HG03520 (cell line): ENCODE results near the gene UBAC1.
"Not testable (repeated sequence)": the region's sequence is repeated elsewhere in the genome, so short reads cannot be mapped to it uniquely, and the experiment has no call there.

Experiments
- ATAC-seq: cut with Tn5 transposase; IDR thresholded peaks from one replicate; pipeline ENCODE4 v1.9.1; 2021; ENCODE audit warnings: mild to moderate bottlenecking, moderate library complexity; ENCODE audit not compliant: unreplicated experiment

Gene UBAC1

DNA sequence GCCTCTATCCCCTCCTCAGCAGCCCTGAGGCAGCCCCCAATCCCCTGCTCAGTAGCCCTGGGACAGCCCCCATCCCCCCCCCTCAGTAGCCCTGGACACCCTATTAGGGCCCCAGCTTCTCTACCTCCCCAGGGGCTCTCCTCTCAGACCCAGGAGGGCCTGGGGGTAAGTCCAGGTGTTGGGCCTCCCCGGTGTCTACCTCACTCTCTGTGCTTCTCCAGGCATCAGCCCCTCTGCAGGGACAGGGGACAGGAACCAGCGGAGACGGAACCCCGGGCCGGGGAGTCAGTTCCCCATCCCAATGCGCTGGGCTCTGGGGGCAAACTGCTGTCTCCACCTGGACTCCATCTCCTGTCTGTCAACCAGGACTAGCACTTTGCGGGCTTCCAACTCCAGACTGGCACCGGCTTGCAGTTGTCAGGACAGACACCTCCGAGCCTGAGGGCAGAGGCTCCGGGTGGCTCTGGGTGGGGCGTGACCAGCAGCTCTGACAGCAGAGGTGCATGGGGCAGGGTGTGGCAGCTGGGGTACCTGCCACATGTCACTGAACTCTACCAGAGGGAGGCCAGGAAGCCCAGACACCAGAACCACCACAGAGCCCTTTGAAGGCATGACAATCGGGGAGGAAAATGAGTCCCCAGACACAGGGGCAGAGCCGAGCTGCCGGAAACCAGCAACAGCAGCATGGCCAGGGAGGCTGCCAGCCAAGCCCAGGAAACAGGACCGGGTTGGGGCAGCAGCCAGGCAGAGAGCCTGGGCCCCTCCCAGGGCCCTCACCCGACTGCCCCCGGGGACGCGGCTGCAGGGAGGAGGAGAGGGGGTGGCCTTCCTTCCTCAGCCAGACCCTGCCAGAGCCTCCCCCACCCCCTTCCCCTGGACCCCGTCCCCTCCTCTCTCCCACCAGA lies 17.7 kb upstream of the UBAC1 start:
- ATAC-seq: no peak

DNA sequence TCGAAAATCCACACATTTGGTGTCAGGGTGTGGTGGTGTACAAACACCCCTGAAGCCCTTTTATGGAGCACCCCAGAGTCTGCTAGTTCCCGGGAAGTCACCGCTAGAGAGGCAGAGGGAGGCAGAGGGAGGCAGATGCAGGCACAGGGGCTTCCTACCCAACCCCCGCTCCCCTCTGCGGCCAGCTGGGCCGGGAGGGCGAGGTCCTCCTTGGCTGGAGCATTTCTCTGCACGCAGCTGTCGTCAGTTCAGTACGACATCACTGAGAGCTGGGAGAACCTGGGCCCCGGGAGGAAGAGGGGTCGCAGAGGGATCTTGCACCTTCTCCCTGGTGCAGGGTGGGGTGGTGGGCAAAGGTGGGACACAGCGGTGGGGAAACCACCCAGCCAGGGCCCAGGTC lies 15.8 kb upstream of the UBAC1 start:
- no peak for ATAC-seq

DNA sequence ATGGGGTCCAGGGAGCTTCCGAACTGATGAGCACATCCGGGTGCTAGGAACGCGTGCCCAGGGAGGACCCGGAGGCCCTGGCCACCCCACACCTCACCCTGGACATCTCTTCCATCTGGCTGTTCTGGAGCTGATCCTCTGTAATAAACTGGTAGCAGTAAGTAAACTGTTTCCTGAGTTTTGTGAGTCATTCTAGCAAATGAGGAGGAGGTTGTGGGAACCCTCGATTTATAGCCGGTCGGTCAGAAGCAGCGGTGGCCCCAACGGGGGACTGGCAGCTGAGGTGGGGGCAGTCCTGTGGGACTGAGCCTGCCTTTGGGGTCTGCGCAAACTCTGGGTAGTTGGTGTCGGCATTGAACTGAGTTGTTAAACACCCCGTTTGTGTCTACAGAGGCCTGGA lies 15.4 kb upstream of the UBAC1 start:
- no peak for ATAC-seq

DNA sequence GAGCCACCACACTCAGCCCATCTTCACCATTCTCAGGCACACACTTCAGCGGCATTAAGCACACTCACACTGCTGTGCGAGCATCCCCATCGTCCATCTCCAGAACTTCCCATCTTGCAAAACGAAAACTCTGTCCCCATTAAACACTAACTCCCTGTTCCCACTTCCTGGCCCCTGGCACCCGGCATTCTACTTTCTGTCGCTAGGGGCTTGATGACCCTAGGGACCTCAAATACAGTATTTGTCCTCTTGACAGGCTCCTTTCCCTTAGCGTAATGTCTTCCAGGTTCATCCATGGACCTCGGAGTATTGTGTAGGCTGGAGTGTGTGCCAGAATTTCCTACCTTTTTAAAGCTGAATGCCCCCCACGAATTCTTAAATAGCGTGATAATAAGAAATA lies 14.7 kb upstream of the UBAC1 start:
- ATAC-seq: no peak

DNA sequence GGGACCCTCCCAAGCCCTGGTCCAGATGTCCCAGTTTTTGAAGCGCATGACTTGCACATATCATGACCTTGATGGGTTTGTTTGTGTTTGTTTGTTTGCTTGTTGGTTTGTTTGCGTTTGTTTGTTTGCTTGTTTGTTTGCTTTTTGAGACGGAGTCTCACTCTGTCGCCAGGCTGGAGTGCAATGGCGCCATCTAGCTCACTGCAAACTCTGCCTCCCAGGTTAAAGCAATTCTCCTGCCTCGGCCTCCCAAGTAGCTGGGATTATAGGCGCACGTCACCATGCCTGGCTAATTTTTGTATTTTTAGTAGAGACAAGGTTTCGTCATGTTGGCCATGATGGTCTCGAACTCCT lies 13.0 kb upstream of the UBAC1 start:
- ATAC-seq: no peak

DNA sequence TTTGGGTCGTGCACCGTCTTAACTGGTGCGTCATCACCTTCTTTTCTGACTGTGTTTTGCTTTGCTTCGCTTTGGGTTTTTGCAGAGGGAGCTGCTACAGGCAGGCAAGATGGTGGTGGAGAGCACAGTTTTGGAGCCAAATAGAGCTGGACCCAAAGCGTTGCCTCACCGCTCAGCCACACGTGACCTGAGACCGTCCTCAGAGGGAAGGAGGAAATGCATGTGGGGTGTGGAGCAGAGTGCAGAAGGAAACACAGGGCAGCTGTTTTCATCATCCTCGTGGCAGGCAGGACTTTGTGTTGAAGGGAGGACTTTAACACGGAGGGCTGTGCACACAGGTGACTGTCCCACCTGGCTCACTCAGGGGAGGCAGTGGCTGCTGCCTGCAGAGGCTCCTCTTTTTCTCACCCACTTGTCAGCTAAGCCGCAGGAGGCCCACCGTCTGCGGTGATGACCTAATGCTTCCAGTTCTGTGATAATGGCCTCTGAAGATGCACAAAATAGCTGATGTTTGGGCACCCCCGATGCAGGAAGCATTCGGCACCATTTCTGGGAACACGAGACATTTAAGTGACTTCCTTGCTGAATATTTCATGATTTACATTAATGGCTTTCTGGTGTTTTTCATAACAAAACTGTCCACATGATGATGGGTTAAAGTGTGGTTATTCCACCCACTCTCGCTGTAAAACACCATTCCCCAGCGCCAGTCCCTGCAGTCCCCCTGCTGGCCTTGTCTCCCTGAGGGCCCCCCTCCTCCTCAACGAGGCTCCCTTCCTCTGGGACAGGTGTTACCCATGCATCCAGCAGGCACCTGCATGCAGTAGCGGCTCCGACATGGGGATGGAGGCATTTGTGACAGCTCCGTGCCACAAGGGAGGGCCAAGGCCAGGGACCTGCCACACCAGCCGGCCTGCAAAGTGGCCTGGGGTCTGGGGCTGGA lies 12.4 kb upstream of the UBAC1 start:
- no peak for ATAC-seq

DNA sequence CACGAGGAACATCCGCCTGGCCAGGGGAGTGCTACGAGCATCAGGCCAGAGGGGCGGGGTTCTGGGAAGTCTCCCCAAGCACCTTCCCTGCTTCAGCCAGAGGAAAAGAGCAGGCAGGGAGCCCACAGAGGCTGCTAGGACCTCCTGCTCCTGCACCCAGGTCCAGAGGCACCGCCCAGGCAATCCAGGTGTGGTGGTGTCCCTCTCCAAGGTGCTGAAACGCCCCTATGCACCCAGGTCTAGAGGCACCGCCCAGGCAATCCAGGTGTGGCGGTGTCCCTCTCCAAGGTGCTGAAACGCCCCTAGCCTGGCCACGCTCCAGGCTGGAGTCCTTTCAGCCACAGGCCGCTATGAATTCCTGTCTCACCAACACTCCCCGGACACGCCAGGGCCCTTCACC lies 10.7 kb upstream of the UBAC1 start:
- ATAC-seq: no peak

DNA sequence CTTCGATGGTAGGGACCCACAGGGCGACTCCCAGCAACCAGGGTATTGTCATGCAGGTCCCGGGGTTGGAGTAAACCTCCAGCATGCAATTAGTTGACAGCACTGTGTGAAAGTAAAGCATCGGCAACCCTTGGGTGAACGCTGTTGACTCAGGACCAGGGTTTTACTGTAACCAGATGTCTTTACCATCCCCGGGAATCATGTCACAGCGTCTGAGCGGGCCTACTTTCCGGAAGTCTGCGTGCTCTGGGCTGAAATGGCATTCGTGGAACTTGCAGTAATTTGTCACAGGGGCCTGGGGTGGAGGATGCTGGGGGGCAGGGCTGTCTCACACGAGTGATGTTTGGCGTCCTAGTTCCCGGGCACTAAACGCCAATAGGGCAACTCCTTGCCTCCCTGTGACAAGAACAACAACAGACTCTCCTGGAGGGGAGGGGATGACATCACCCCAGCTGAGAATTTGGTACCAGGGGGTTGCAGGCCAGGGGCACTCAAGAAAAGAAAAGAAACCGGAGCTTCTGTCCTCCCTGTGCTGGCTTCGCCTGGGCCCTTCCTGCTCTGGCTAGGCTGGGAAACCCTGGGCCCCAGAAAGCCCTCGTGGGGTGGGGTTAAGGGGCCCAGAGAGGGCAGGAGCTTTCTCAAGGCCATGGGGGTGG lies 10.1 kb upstream of the UBAC1 start:
- no peak for ATAC-seq

DNA sequence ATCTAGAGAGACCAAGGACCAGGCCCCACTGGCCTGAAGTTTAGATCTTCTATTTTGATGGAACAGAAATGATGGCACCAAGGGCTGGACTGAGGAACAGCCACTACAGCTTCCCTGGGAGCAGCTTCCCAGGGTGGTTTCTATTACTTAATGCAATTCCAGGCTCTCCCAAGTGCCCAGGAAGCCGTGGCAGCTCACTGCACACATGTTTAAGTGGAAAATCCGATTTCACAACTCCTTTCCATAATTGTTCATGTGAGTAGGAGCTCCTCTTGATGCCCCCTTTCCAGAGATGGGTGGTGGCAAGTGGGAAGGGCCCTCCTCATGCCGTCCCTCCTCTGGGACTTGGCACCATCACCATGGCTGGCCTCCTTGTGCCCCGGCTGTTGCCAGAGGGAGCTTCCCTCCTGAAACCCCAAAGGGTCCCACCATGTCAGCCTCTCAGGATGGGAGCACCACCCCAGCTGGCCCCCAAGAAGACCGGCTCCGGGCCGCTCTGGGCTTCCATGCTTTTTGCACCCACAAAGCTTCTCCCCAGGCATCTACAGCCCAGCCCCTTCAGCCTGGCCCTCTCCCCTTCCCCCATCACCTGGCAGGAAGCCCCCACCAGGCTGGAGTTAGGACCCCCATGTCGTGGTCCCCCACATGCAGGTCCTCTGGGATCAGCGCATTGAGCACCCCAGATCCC lies 9.1 kb upstream of the UBAC1 start:
- ATAC-seq: no peak

DNA sequence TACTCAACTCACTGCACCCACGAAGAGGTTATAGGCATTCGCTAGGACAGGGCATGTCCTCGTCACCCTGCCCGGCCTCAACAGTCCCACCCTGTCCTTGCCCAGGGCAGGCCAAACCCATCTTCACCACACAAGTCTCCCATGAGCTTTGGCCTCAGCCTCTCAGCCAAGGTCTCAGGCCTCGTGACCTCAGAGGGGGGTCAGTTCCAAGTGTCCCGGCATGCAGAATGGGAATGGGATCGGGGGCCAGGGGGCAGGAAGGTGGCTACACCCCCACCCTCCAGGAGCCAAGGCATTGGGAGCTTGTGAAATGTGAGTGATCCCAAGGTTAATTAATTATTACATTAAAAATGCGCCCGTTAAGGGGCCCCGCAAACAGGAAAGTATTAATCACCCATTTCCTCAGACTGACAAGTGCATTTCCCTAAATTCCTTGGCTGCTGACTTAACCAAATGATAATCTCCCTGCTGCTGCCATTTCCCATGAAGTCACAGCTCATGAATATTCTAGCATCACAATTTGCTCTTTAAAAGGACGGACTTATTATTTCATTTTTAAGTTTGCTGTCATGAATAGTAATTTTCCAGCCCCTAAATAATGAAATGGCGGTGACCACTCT lies 8.0 kb upstream of the UBAC1 start:
- no peak for ATAC-seq

DNA sequence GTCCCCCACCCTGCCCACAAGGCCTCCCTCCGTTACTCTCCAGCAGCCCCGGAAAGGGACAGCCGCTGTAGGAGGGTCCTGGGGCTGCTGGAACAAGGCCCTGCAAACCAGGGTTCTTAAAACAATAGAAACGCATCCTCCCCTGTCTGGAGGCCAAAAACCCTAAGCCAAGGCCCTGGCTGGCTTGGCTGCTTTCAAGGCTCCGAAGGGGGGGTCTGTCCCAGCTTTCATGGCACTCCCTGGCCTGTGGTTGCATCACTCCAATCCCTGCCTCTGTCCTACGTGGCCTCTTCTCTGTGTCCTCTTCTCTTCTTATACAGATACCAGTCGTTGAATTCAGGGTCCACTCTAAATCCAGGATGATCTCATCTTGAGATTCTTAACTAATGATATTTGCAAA lies 7.4 kb upstream of the UBAC1 start:
- ATAC-seq: no peak

DNA sequence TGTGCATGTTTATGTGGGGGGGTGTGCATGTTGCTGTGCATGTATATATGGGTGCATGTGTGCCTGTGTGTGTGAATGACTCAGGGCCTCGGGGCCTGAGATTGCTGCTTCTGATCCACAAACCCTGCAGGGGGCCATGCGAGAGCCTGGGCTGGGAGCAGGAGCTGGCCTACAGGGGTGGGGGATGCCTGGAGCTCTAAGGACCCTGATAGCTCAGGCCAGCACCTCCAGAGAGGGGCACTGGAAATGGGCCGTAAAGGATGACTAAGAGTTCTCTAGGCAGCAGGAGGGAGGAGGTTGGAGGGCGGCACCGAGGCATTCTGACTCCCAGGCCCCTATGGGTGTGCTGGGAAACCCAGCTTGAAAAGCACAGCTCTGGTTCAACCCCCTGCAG lies 6.9 kb upstream of the UBAC1 start:
- ATAC-seq: no peak

DNA sequence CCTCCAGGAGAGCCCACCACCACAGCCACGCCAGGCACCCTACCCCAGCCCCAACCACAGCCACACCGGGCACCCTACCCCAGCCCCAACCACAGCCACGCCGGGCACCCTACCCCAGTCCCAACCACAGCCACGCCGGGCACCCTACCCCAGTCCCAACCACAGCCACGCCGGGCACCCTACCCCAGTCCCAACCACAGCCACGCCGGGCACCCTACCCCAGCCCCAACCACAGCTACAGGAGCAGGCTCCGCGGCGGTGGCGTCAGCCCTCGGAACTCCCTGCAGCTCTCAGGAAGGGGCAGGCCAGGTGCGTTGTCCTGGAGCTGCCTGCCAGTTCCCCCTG lies 5.7 kb upstream of the UBAC1 start:
- ATAC-seq: not testable (repeated sequence)

DNA sequence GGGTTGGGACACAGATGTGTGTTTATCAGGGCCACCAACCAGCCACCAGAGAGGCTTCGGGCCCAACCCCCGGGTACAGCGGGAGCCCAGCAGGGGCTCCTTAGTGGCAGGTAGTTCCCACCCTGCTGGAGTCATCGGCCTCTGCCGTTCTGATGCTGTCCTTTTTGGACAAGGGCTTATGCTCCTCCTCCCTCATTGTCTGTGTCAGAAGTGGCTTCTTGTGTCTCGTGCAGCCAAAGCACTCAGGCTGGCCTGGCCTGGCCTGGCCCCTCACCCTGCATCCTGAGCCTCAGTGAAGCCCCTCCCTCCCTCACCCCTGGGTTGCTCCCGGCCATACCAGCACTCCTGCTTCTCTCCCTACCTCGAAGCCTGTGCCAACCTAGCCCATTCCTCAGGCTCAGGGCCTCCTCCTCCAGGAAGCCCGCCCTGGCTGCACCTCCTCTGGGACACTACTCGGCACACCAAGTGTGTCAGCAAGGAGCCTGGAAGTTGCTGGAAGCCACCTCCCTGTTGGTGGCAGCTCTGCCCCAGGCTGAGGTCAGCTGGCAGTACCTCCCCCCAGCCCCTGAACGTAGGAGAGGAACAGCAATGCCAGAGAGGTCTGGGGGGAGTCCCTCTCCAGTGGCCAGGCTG lies 4.1 kb upstream of the UBAC1 start:
- ATAC-seq: no peak

DNA sequence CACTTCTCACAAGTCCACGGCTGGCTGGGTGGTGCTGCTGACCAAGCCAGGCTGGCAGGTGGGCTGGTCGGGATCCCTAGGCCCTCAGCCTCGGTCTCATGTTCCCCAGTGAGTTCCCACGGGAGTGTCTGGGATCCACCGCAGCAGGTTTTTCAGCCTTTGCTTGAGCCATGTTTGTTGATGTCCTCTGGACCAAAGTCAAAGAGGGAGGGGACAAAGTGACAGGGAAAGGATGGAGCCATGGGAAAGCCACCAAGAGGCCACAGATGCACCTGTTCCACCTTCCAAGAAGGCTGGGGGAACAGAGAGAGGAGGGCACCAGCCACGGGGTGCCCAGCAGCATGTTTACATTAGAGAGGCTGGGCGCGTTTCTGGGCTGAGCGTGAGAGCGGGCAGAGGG lies 2.8 kb upstream of the UBAC1 start:
- ATAC-seq: no peak

DNA sequence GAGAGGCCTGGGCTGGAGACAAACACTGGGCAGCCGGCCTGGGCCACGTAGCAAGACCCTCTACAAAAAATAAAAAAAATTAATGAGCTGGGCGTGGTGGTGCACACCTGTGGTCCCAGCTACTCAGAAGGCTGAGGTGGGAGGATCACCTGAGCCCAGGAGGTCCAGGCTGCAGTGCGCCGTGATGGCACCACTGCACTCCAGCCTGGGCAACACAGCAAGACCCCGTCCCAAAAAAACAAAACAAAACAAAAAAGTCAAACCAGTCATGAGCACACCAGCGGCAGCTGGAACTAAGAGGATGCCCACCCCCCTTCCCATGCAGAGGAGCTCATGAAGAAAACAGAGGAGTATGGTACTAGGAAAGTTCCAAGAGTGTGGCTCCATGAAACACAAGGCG lies 2.2 kb upstream of the UBAC1 start:
- ATAC-seq: no peak

DNA sequence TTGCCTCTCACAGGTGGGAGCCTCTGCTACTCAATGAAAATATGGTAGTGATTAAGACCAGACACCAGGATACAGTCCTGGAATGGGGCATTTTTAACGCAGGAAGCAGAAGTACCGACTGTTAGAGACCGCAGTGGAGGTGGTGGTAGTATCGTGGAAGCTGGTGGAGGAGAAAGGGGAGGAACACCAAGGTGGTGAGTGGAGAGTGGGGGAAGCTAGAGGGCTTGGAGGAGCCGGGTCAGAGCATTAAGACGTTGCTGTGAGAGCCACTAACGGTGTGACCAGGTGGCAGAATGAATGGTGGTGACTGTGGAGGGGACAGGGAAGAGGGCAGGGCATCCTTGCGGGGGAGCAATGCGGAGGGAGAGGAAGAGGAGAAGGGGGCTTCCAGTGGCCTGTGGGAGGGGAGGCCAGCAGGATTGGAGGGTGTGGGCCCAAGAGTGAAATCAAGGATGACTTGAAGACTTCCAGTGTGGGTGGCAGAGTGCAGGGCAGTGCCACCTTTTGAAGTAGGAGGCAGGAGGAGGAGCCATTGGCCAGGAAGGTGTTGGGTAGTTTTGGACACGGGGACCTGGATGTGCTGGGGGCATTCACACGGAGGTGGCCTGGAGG lies 1.6 kb upstream of the UBAC1 start:
- ATAC-seq: no peak

DNA sequence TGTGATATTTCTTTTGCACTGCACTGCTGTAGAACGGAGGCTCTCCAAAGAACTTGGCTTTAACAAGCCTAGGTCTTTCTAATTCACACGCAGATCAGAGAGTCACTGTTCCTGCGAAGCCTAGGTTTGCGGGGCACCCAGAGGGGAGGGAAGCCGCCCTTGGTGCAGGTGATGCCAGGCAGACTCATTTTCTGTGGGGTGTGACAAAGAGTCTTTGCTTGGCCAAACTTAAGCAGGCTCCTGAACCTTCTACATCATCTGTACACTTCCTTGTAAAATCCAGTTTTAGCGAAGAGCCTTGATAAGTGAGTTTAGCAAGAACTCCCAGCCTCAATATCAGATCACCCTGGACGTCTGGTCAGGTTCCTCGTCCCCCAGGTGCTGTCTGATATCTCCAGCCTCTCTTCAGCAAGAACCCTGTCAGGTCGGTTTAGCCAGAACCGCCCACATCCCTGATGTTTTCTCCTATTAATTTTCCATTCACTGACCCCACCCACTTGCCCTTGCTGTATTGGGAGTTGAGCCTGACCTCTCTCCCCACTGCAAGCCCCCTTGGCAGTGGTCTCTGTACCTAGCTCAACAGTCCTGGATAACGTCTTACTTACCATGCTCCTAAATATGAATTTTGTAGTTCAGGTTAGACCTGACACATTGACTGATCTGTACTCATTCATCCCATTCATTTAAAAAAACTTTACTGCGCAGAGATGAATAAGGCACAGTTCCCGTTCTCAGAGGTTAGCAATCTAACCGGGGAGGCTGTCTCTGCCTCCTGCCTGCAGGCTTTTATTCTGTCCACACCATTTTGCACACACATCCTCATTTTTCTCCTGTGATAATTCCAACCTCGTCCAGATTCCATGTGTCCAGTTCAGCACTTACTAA lies 880 bp upstream of the UBAC1 start:
- ATAC-seq: no peak
